Measurements from ENCODE around the gene CATSPER1. TPM values are rescaled to one million over a fixed set of nuclear protein-coding genes. Genes with fewer than 3 reads are reported as not detected.

Gene CATSPER1
- total and polyA plus RNA-seq, 2 of the 13 experiments (the other 11 are each of a cell fraction or from before 2014, with no cell fraction given) = 0.17 TPM; not detected in 1

DNA sequence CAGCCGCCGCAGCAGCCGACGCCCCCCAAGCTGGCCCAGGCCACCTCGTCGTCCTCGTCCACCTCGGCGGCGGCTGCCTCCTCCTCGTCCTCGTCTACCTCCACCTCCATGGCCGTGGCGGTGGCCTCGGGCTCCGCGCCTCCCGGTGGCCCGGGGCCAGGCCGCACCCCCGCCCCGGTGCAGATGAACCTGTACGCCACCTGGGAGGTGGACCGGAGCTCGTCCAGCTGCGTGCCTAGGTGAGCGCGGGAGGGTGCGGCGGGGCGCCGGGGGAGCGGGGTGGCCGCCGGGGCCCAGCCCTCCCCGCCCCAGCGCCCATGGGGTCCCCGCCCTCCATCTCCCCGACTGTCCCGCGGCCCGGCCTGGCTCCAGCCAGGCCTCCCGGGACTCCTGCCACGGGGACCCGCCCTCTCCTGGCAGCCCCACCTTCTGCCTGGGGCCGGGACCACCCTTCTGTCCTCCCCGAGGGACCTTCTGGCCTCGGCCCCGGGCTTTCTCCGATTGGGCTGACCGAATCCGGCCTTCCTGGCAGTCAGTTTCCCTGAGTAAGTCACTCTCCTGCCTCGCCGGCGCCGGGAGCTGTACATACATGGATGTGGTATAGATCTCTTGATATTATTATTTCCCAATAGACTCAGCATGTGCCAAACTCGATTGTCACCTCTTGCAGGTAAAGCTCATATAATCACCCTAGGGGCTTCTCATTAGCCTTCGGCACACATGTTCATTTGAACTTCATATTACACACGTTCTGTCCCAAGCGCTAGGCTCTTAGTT is 44.5 kb upstream of the CATSPER1 start (continued):
- TF ChIP-seq, protein P1, sequence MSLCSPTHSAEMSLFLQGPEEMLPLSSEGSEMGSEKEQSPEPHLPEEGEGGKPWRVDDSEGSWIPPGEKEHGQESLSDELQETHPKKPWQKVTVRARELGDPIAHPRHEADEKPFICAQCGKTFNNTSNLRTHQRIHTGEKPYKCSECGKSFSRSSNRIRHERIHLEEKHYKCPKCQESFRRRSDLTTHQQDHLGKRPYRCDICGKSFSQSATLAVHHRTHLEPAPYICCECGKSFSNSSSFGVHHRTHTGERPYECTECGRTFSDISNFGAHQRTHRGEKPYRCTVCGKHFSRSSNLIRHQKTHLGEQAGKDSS (CRISPR knock-in tag; IDR thresholded peaks at IDR 0.05; ENCODE audit: borderline replicate concordance, low read depth) = no peak
- TF ChIP-seq KLF11 (CRISPR knock-in tag; IDR thresholded peaks at IDR 0.05) (no peak), SIN3A (IDR thresholded peaks at IDR 0.05; ENCODE audit: borderline replicate concordance, low read depth, low read length) (peak; percentile 17; the same call in 1 of the 2 replicates), ZFY (CRISPR knock-in tag; IDR thresholded peaks at IDR 0.05) (peak; percentile 64), ISX (CRISPR knock-in tag; conservative IDR thresholded peaks at IDR 0.05) (no peak), ARNT (IDR thresholded peaks at IDR 0.05) (no peak), HES4 (CRISPR knock-in tag; IDR thresholded peaks at IDR 0.05; ENCODE audit: borderline replicate concordance) (no peak), ZNF772 (CRISPR knock-in tag; IDR thresholded peaks at IDR 0.05) (0 out of 2 replicates have a peak, but pooled peaks have one; percentile 35), ZNF441 (CRISPR knock-in tag; IDR thresholded peaks at IDR 0.05; ENCODE audit: borderline replicate concordance) (no peak), PHF8 (CRISPR knock-in tag; IDR thresholded peaks at IDR 0.05) (peak; percentile 50), KDM1A (CRISPR knock-in tag; IDR thresholded peaks at IDR 0.05) (no peak), YY1 (IDR thresholded peaks at IDR 0.05; ENCODE audit: insufficient read depth, insufficient replicate concordance, low read depth, low read length) (peak; percentile 11), ZNF558 (CRISPR knock-in tag; IDR thresholded peaks at IDR 0.05; ENCODE audit: borderline replicate concordance) (no peak), ZNF329 (CRISPR knock-in tag; IDR thresholded peaks at IDR 0.05; ENCODE audit: low read depth) (0 out of 2 replicates have a peak, but pooled peaks have one; percentile 40), PPARG (CRISPR knock-in tag; conservative IDR thresholded peaks at IDR 0.05) (no peak), ZNF547 (CRISPR knock-in tag; IDR thresholded peaks at IDR 0.05) (peak; percentile 64; the same call in 1 of the 2 replicates), ZNF75D (CRISPR knock-in tag; IDR thresholded peaks at IDR 0.05; ENCODE audit: borderline replicate concordance) (no peak), GLI4 (CRISPR knock-in tag; IDR thresholded peaks at IDR 0.05; ENCODE audit: borderline replicate concordance) (peak; percentile 69; the same call in 1 of the 2 replicates), SMARCC2 (IDR thresholded peaks at IDR 0.05) (no peak), RNF2 (conservative IDR thresholded peaks at IDR 0.05; ENCODE audit: low read depth) (0 out of 2 replicates have a peak, but pooled peaks have one; percentile 7), ZKSCAN8 (CRISPR knock-in tag; IDR thresholded peaks at IDR 0.05; ENCODE audit: borderline replicate concordance) (no peak)
- TF ChIP-seq, protein P2, sequence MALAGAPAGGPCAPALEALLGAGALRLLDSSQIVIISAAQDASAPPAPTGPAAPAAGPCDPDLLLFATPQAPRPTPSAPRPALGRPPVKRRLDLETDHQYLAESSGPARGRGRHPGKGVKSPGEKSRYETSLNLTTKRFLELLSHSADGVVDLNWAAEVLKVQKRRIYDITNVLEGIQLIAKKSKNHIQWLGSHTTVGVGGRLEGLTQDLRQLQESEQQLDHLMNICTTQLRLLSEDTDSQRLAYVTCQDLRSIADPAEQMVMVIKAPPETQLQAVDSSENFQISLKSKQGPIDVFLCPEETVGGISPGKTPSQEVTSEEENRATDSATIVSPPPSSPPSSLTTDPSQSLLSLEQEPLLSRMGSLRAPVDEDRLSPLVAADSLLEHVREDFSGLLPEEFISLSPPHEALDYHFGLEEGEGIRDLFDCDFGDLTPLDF (CRISPR knock-in tag; IDR thresholded peaks at IDR 0.05) = no peak
- TF ChIP-seq, protein P3, sequence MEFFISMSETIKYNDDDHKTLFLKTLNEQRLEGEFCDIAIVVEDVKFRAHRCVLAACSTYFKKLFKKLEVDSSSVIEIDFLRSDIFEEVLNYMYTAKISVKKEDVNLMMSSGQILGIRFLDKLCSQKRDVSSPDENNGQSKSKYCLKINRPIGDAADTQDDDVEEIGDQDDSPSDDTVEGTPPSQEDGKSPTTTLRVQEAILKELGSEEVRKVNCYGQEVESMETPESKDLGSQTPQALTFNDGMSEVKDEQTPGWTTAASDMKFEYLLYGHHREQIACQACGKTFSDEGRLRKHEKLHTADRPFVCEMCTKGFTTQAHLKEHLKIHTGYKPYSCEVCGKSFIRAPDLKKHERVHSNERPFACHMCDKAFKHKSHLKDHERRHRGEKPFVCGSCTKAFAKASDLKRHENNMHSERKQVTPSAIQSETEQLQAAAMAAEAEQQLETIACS (CRISPR knock-in tag; IDR thresholded peaks at IDR 0.05) = no peak
- TF ChIP-seq, protein P4, sequence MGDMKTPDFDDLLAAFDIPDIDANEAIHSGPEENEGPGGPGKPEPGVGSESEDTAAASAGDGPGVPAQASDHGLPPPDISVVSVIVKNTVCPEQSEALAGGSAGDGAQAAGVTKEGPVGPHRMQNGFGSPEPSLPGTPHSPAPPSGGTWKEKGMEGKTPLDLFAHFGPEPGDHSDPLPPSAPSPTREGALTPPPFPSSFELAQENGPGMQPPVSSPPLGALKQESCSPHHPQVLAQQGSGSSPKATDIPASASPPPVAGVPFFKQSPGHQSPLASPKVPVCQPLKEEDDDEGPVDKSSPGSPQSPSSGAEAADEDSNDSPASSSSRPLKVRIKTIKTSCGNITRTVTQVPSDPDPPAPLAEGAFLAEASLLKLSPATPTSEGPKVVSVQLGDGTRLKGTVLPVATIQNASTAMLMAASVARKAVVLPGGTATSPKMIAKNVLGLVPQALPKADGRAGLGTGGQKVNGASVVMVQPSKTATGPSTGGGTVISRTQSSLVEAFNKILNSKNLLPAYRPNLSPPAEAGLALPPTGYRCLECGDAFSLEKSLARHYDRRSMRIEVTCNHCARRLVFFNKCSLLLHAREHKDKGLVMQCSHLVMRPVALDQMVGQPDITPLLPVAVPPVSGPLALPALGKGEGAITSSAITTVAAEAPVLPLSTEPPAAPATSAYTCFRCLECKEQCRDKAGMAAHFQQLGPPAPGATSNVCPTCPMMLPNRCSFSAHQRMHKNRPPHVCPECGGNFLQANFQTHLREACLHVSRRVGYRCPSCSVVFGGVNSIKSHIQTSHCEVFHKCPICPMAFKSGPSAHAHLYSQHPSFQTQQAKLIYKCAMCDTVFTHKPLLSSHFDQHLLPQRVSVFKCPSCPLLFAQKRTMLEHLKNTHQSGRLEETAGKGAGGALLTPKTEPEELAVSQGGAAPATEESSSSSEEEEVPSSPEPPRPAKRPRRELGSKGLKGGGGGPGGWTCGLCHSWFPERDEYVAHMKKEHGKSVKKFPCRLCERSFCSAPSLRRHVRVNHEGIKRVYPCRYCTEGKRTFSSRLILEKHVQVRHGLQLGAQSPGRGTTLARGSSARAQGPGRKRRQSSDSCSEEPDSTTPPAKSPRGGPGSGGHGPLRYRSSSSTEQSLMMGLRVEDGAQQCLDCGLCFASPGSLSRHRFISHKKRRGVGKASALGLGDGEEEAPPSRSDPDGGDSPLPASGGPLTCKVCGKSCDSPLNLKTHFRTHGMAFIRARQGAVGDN (CRISPR knock-in tag; IDR thresholded peaks at IDR 0.05) = peak; percentile 38; the same call in 1 of the 2 replicates
